K562 treated with DMSO at 1 percent for 4 hours (cell line): ENCODE data around the gene LIMK2. TPM values are rescaled to one million over a fixed set of nuclear protein-coding genes. Genes with fewer than 3 reads are reported as not detected.

Experiments used
- total RNA-seq: library from RNA; unstranded; fragments of 300-600 nt; gene quantifications from 2 replicates; pipeline ENCODE4 v1.2.3, GENCODE V29; 2022; ENCODE audit not compliant: insufficient read depth

LIMK2 gene
- total RNA-seq: 7.5 and 7.7 TPM in 2 replicates

DNA sequence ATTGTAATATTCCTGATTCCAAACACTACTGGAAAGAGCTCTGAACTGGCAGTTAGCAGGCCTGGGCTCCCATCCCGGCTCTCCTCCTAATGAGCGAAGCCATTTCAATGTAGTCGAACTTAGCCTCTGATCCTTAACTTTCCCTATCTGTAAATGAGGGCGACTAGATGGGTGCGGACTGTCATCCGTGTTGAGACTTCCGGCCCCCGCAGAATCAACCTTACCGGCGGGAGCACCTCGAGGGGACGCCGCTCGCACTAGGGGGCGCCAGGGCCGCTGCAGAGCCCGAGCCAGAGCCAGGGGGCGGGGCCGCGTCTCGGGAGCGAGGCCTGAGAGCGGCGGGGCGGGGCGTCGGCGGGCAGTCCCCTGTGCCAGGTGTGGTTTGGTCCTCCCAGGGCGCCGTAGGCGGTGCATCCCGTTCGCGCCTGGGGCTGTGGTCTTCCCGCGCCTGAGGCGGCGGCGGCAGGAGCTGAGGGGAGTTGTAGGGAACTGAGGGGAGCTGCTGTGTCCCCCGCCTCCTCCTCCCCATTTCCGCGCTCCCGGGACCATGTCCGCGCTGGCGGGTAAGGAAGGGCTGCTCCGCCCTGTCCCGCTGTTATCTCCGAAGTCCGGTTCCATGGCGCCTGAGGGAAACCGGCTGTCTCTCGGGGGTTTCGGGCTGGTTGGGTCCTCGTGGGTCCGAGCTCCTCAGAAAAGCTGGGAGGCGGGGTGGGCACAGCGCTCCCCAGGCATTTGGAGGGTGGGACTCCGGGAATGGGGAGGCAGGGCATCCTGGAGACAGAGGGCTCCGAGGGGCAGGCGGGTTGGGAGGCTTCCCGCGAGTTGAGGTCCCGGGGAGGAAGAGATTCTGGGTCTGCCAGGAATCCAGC, at the start of gene LIMK2:
LIMK2 (plus strand) TSS at position 437 of the 869 bp plus-strand sequence; CDS start at position 548, 111 bp downstream.

DNA sequence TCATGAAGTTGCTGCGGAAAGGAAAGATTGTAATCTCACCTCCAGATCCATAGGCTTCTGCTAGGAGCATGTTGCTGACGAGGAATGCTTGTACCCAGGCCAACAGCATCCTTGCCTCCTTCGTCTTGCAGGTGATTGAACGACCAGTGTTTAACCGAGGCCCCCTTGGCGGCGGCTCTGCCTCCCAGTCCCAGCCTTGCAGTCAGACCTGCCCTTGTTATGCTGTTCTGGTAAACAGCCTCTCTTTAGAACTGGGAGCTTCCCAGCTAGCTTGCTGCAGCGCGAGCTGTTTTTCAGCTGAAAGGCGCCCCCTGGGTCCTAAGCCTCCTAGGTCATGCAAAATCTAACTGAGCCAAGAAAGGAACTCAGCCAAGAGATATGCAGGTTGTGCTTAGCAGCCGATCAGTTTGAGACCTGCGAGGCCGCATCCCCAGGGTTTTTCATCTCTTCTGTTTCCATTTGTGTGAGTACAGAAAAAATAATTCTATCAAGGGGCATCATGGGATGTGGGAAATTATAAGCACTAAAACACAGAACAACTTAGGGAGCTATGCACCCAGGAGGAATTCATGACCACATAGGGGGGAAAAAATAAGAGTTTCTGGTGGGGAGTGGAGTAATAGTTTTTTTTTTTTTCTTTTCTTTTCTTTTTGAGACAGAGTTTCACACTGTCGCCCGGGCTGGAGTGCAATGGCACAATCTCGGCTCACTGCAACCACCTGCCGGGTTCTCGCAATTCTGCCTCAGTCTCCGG, 80.3 kb downstream of the LIMK2 start, which contains the start of gene PIK3IP1:
PIK3IP1 (minus strand) TSS at position 253 of the 754 bp plus-strand sequence; CDS start at position 109, 144 bp downstream.

Other genes with a start within 250 kb of the LIMK2 start
- 9.3 and 15.3 TPM in 2 replicates for gene MORC2, start 243.5 kb upstream of the LIMK2 start, total RNA-seq
- gene TUG1, start 243.0 kb upstream of the LIMK2 start, total RNA-seq: 27.5 and 34.8 TPM in 2 replicates
- 27.3 and 36.8 TPM in 2 replicates for gene SMTN, start 131.0 kb upstream of the LIMK2 start, total RNA-seq
- gene SELENOM, start 104.7 kb upstream of the LIMK2 start, total RNA-seq: 65.5 and 78.0 TPM in 2 replicates
- 32.4 and 53.8 TPM in 2 replicates for gene INPP5J, start 89.3 kb upstream of the LIMK2 start, total RNA-seq
- 1.6 TPM in 1 of 2 replicates, not detected in the other for gene PLA2G3, start 71.8 kb upstream of the LIMK2 start, total RNA-seq
- gene RNF185, start 52.1 kb upstream of the LIMK2 start, total RNA-seq: 17.8 and 18.3 TPM in 2 replicates
- 1.3 and 2.2 TPM in 2 replicates for gene PIK3IP1, start 80.2 kb downstream of the LIMK2 start, total RNA-seq
- gene PATZ1, start 134.0 kb downstream of the LIMK2 start, total RNA-seq: 3.9 and 4.0 TPM in 2 replicates
- 49.0 and 49.3 TPM in 2 replicates for gene DRG1, start 187.3 kb downstream of the LIMK2 start, total RNA-seq